Fibroblast of pulmonary artery (primary cell): Measurements from ENCODE around the gene ZNF544.

ENCODE experiments used
- DNase-seq: peaks from one replicate; pipeline ENCODE4 v3.0.0-alpha.2; 2010; ENCODE audit warnings: low read depth
- H3K4me3 ChIP-seq: replicated peaks from 2 replicates; pipeline ENCODE4 v1.5.1; 2011; ENCODE audit warnings: low read depth, mild to moderate bottlenecking, control low read depth, low read length, moderate library complexity
- CTCF ChIP-seq: IDR thresholded peaks from 2 replicates; pipeline ENCODE4 v1.5.1; 2011; ENCODE audit warnings: mild to moderate bottlenecking, control low read depth, low read length, inconsistent platforms; ENCODE audit errors: missing control alignments

Gene ZNF544

GRCh38 chr19:58228585-58229254 lies at the start of gene ZNF544:
TSS of gene ZNF544 (plus strand) at chr19:58228914. CDS start at chr19:58244024, 15,110 bp downstream.
- H3K4me3 ChIP-seq: peak within 1 kb of the TSS; percentile 86
- TF ChIP-seq CTCF: peak; percentile 31
- peak; percentile 74 for DNase-seq

GRCh38 chr19:58181902-58182576 lies 46.7 kb upstream of the ZNF544 start:
- peak overlapping the region; percentile 87 for H3K4me3 ChIP-seq
- DNase-seq: peak; percentile 50
- TF ChIP-seq CTCF: peak; percentile 49

- DNase-seq: no peak
- no peak for TF ChIP-seq CTCF
- peak overlapping the region; percentile 87 for H3K4me3 ChIP-seq
Observed at GRCh38 chr19:58182577-58182988, 46.1 kb upstream of the ZNF544 start.

GRCh38 chr19:58182989-58183816 lies 45.5 kb upstream of the ZNF544 start, which contains the start of gene ZNF274:
TSS of gene ZNF274 (plus strand) at chr19:58183061. CDS start at chr19:58183966, 905 bp downstream.
- no peak for TF ChIP-seq CTCF
- H3K4me3 ChIP-seq: peak within 1 kb of the TSS; percentile 87
- DNase-seq: peak; percentile 94

- no peak for DNase-seq
- TF ChIP-seq CTCF: no peak
- H3K4me3 ChIP-seq: peak overlapping the region; percentile 87
Observed at GRCh38 chr19:58183817-58184215, 44.9 kb upstream of the ZNF544 start.

- peak; percentile 43 for DNase-seq
- H3K4me3 ChIP-seq: no peak overlapping the region
- no peak for TF ChIP-seq CTCF
Observed at GRCh38 chr19:58196901-58197616, 31.7 kb upstream of the ZNF544 start.
